NCI-H460 (cell line): ENCODE data around the gene GOLGA6L25. TPM values are rescaled to one million over a fixed set of nuclear protein-coding genes. Genes with fewer than 3 reads are reported as not detected.
"Not testable (repeated sequence)": the region's sequence is repeated elsewhere in the genome, so short reads cannot be mapped to it uniquely, and the experiment has no call there.

Source experiments
- DNase-seq: peaks from one replicate; pipeline ENCODE4 v3.0.0-alpha.2; 2016; ENCODE audit warnings: low read depth; ENCODE audit errors: extremely low read depth
- polyA plus RNA-seq: library from polyadenylated mRNA; depleted of rRNA; stranded (reverse); fragments of >200 nt; gene quantifications from 2 replicates; pipeline ENCODE4 v1.2.3, GENCODE V29; 2014; cell fraction: nucleus; rRNA removed
- small RNA-seq, 2 experiments: library from RNA; depleted of rRNA; stranded (forward); fragments of <200 nt; gene quantifications; one replicate each; pipeline ENCODE3, GENCODE V24; 2014
- total RNA-seq: library from RNA; depleted of rRNA; stranded (reverse); fragments of >200 nt; shearing (Covaris generic); gene quantifications from 2 replicates; pipeline ENCODE4 v1.2.3, GENCODE V29; 2014; rRNA removed

GOLGA6L25 gene, protein sequence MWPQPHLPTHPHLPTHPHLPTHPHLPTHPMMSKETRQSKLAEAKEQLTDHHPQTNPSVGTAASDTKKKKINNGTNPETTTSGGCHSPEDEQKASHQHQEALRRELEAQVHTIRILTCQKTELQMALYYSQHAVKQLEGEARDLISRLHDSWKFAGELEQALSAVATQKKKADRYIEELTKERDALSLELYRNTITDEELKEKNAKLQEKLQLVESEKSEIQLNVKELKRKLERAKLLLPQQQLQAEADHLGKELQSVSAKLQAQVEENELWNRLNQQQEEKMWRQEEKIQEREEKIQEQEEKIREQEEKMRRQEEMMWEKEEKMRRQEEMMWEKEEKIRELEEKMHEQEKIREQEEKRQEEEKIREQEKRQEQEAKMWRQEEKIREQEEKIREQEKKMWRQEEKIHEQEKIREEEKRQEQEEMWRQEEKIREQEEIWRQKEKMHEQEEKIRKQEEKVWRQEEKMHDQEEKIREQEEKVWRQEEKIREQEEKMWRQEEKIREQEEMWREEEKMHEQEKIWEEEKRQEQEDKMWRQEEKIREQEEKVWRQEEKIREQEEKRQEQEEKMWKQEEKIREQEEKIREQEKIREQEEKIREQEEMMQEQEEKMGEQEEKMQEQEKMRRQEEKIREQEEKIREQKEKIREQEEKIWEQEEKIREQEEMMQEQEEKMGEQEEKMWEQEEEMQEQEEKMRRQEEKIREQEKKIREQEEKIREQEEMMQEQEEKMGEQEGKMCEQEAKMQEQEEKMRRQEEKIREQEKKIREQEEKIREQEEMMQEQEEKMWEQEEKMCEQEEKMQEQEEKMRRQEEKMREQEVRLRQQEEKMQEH
- total RNA-seq, result not detected in 2 replicates
- polyA plus RNA-seq, result not detected in 2 replicates

GRCh38 chr15:28553268-28553667, at the start of gene GOLGA6L25:
Gene GOLGA6L25 (plus strand): TSS chr15:28553568. CDS start chr15:28553629, 61 bp downstream.
- DNase-seq, result not testable (repeated sequence)

DNA sequence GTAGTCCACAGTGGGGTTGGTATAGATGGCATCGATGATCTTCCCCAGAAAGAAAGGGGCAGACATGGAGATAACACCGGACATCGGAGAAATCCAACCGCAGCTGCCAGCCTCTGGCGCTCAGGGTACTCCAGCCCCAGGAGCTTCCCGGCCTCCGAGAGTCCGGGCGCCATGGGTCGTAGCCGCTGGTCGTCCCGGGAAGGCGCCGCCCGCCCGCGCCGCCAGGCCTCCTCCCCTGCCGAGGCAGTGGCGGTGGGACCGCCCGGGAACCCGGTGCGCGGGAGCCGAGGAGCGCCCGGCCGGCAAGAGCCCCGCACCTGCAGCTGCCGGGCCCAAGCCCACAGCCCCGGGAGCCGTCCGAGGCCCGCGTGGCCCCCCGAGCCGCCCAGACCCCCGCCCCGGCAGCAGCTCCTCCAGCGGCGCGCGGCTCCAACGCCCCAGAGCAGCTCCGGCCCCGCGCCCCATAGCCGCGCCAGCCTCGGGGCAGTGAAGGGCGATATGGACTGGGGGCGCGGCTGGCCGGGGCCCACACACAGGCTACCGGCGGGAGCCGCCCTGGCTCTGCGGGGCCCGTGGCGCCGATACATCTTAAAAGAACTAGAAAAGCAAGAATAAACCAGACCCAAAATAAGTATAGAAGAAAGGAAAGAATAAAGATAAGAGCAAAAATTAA, 45.0 kb upstream of the GOLGA6L25 start:
- DNase-seq, result not testable (repeated sequence)

- not testable (repeated sequence) for DNase-seq
Measured at GRCh38 chr15:28514128-28514527, 39.2 kb upstream of the GOLGA6L25 start.

DNA sequence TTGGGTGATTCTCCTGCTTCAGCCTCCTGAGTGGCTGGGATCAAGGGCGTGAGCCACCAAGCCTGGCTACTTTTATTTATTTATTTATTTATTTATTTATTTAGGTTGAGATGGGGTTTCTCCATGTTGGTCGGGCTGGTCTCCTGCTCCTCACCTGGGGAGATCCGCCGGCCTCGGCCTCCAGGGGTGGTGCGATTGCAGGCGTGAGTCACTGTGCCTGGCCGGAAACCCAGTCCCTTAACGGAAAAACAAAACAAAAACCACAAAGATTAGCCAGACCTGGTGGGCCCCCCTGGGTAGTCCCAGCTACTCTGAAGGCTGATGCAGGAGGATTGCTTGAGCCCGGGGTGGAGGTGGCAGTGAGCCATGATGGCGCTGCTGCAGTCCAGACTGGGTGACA, 38.2 kb upstream of the GOLGA6L25 start:
- DNase-seq, result not testable (repeated sequence)

DNA sequence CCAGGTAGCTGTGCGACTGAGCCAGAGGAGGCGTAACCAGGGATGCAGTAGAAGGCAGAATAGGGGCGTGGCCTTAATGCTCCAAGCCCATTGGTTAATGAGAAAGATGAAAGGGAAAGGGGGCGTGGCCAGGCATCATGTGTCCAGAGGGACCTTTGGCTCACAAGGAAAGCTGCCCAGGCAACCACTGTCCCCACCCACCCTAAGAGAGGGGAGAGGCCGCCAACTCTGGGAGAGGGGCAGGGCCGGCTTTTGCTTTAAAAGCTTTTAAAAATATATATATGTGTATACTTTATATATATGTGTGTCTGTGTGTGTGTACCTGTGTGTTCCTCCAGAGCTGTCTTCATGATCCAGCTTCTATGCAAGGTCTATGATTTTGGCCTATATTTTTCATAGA, 20.4 kb upstream of the GOLGA6L25 start, which contains the start of gene GOLGA8G:
Gene GOLGA8G, minus strand, starts transcription at position 18 of the 400 bp plus-strand sequence. CDS start 62 bp downstream, outside the sequence.
- DNase-seq, result not testable (repeated sequence)

- not testable (repeated sequence) for DNase-seq
Measured at GRCh38 chr15:28573351-28573750, 20.0 kb downstream of the GOLGA6L25 start.

DNA sequence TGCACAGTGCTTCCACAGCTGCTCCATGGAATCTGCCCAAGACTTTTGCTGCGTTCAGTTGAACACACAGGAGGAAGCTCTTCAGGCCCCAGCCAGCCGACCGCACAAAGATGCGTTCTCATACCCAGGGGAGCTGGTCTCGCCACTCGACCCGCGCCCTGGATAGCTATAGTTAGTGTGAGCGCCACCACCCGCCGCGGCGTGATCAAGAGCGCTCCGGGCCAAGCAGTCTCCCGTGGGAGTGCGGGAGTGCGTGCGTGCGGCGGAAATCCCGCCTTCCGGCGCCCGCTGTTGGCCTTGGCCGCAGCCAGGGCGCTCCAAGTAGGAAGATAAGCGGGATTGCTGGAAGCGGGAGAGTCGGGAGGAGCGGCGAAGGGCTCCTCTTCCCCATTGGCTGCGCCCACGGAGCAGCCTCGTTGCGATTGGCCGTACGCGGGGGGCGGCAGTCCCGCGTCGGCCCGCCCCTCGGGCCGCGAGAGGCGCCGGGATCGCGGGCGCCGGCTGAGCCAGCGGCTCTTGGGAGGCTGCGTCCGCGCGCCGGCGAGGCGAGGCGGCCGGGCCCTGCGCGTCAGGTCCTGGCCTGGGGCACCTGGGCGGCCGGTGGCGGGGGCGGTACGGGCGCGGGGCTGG, 35.7 kb downstream of the GOLGA6L25 start:
- DNase-seq, result not testable (repeated sequence)

DNA sequence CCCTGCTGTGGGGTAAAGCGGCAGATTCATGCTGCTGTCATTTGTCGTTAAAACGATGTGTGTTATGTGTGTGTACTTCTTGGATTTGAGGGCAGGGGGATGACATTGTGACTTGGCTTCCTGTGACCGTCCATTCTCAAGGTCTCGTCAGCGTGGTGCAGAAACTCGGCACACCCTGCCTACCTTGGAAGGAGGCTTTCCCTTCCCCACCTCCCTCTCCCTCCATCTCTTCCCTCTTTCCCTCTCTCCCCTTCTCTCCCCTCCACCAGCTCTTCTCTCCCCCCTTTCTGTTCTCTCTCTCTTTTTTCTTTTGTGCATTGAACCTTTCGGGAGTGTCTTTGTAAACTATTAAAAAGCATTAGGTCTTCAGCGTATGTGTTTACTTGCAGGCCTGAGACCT, 36.4 kb downstream of the GOLGA6L25 start:
- not testable (repeated sequence) for DNase-seq

DNA sequence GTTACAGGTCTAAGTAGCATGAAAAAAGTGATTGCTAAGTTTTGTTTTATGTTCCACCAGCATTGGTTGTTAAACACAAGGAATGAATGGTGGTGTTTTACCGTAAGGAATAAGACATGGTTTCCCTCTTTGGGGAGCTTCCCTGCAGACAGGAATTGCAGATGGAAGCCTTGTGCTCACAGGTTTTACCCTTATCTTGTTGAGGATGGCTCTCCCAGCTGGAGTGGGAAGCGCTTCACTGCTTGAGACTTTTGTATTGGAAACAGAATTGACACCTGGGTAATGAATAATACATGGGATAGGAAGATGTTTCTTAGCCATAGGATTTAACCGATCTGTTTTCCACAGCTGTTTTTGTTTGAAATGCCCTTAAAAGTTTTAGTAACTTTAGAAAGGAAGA, 39.0 kb downstream of the GOLGA6L25 start:
- DNase-seq, result not testable (repeated sequence)

DNA sequence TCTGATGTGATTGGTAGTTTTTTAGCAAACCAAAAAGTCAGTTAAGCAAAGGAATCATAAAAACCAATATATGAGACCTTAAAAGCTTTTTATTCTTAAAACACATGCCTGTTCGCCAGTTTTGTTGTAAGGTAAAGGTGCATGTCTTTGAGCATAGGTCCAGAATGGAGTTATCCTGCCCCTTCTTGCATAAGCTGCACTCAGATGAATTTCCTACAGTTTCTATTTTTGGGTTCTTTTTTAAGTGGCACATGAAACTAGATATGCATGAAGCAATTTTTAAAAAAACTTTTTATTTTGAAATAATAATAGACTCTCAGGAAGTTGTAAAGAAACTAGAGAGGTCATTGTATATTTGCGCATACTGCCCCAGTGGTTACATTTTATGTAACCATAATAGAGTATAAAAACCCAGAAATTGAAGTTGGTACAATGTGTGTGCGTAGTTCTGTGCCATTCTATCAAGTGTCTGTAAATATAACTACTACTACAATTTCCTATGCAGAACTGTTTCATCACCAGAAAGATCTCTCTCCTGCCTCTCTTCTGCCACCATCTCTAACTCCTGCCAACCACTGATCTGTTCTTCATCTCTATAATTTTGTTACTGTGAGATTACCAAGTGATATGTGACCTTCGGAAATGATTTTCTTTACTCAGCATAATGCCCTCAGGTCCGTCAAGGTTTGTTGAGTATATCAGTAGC, 40.2 kb downstream of the GOLGA6L25 start:
- DNase-seq, result not testable (repeated sequence)

- DNase-seq, result not testable (repeated sequence)
Measured at GRCh38 chr15:28597471-28597870, 44.1 kb downstream of the GOLGA6L25 start.

DNA sequence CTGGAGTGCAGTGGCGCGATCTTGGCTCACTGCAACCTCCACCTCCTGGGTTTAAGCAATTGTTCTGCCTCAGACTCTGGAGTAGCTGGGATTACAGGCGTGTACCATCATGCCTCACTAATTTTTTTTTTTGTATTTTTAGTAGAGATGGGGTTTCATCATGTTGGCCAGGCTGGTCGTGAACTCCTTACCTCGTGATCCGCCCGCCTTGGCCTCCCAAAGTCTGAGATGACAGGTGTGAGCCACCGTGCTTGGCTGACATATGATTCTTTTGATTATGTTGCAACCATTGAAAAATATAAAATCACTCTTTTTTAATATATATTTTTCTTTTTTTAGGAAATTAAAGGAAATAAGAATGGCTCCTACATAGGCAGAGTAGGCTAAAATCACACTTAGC, 44.8 kb downstream of the GOLGA6L25 start:
- not testable (repeated sequence) for DNase-seq

- not testable (repeated sequence) for DNase-seq
Measured at GRCh38 chr15:28602152-28602551, 48.8 kb downstream of the GOLGA6L25 start.

Small RNA genes lying within 50 kb of the gene (small RNA-seq; reads per million reads assigned to genes)
- gene AC138749.2, result 0 reads per million in 2 experiments
- gene RF00017, result 0 reads per million in 2 experiments

Other genes starting within 250 kb of the GOLGA6L25 start
- gene HERC2, start 231.4 kb upstream of the GOLGA6L25 start, total RNA-seq, result 25.3 and 32.7 TPM in 2 replicates
- not detected in 2 replicates for gene GOLGA6L24, start 195.5 kb upstream of the GOLGA6L25 start, total RNA-seq
- not detected in 2 replicates for gene GOLGA8F, start 174.9 kb upstream of the GOLGA6L25 start, total RNA-seq
- not detected in 2 replicates for gene GOLGA8G, start 20.6 kb upstream of the GOLGA6L25 start, total RNA-seq
- gene GOLGA8M, start 158.9 kb downstream of the GOLGA6L25 start, total RNA-seq, result not detected in 2 replicates